Activated CD8-positive, alpha-beta memory T cell treated with anti-CD3 and anti-CD28 coated beads, Interleukin-2, amount 50 U/mL, for 1 hour (primary cell): ENCODE data around the gene SPOCD1.
"Not testable (repeated sequence)": the region's sequence is repeated elsewhere in the genome, so short reads cannot be mapped to it uniquely, and the experiment has no call there.

Experiments used
- DNase-seq: peaks from one replicate; pipeline ENCODE4 v3.0.0-alpha.2; 2020; ENCODE audit errors: extremely low read depth

SPOCD1 gene

DNA sequence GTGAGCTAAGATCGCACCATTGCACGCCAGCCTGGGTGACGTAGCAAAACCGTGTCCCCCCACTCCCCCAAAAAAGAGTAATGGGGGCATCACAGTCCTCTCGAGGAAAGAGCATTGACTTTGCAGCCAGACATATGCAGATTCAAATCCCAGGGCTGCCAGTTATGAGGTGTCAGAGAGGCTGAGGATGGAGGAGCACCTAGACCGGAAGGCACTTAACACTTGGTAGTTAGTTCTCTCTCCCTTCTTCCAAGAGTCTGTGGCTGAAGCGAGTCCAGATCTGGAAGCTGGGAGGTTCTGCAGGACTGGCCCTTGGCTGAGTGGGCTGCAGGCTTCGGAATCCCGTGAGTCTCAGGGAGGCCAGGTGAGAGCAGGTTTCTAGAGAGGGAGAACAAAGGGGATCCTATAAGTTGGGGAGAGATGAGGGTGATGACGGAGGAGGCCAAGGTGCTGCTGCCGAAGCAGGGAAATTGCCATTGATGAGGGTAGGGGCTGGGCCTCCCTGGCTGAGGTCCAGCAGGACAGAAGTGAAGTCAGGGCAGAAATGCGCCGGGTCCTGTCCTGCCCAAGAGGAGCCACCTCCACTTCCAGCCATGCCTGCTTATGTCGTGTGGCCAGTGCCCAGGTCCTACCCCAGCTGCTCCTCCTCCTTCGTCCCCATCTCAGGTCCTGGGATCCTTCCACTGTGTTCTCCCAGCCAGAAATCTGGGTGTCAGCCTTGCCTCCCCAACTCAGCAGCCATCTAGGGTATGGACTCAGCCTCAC, 13.3 kb upstream of the SPOCD1 start:
- DNase-seq: no peak

DNA sequence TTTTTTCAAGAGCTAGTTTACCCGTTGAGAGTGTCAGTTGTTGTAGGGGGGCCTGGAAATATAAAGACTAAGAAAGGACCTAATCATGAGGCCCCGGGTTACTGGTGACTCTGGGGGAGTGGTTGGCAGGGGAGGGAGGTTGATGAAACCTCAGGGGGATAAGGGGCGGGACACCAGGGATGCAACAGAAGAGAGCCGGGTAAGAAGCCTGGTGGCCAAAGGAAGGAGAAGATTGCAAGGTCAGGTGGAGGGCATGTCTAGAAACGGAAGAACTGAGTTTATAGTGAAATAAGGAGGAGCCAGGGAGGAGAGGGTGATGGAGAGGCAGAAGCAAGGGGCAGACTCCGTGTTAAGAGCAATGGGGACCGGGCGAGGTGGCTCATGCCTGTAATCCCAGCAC, 12.5 kb upstream of the SPOCD1 start:
- no peak for DNase-seq

DNA sequence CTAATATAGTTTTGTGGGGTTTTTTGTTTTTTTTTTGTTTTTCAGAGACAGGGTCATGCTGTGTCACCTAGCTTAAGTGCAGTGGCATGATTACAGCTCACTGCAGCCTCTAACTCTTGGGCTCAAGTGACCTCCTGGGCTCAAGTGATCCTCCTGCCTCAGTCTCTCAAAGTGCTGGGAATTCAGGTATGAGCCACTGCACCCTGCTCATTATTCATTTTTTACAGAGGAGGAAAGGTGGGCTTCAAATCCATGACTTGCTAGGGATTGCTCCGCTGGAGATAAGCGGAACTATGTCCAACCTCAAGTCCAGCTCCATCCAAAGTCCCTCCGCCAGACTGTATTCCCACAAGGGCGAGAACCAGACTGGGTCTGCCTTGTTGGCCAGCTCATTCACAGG, 8.0 kb upstream of the SPOCD1 start:
- DNase-seq: no peak

GRCh38 chr1:31822766-31823165, 6.9 kb upstream of the SPOCD1 start:
- no peak for DNase-seq

DNA sequence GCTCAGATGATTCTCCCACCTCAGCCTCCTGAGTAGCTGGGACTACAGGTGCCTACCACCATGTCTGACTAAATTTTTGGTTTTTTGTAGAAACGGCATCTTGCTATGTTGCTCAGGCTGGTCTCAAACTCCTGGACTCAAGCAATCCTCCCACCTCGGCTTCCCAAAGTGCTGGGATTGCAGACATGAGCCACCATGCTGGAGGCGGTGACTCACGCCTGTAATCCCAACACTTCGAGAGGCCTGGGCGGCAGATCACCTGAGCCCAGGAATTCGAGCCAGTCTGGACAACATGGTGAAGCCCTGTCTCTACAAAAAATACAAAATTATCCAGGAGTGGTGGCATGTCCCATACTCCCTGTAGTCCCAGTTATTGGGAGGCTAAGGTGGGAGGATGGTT, 4.4 kb upstream of the SPOCD1 start:
- DNase-seq: not testable (repeated sequence)

- no peak for DNase-seq
Measured at GRCh38 chr1:31818206-31818605, 2.4 kb upstream of the SPOCD1 start.

- DNase-seq: not testable (repeated sequence)
Measured at GRCh38 chr1:31816947-31817346, 1.1 kb upstream of the SPOCD1 start.

GRCh38 chr1:31816501-31816900, 679 bp upstream of the SPOCD1 start:
- DNase-seq: not testable (repeated sequence)

DNA sequence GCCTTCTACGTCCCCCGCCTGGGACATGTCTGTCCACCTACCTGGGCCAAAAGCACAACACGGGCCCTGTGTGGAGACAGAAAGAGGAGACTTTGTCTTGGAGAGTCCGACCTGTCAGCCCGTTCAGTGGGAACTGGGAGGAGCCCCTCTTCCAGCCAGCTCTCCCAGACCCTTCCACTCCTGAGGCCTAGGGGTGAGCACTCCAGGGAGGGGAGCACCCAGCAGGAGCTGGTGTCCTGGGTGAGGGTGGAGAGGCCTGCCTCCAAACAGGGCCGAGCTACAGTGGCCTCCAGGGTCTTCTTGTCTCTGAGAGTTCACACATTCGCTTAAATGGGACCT, 546 bp downstream of the SPOCD1 start:
- DNase-seq: no peak

- no peak for DNase-seq
Measured at GRCh38 chr1:31814631-31815306, 1.1 kb downstream of the SPOCD1 start.

- no peak for DNase-seq
Measured at GRCh38 chr1:31814041-31814511, 1.7 kb downstream of the SPOCD1 start.

DNA sequence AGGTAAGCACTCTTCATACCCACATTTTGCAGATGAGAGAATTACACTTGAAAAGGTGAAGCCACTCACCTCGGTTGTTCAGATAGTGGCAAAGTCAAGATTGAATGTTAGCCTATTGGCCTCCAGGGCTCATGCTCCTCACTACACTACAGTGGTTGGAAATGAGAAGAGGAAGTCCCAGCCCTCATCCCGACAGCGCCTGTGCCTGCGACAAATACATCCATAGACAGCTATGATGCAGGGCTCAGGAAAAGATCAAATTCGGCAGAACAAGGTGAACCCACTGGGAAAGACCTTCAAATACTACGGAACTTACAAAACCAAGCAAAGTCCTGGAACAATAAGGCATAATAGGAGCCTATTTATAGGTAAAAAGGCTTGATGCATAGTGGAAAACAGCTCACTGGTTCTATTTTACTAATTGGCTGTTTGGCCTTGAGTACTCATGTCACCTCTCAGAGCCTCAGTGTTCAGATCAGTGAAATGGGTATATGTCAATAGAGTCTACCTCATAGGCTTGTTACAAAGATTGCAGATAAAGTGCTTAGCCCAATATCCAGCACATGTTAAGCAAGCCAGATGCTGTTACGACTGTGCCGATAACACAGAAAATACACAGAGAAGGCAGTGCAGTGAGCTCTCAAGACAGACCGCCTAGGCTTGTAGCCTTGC, 3.5 kb downstream of the SPOCD1 start:
- no peak for DNase-seq

DNA sequence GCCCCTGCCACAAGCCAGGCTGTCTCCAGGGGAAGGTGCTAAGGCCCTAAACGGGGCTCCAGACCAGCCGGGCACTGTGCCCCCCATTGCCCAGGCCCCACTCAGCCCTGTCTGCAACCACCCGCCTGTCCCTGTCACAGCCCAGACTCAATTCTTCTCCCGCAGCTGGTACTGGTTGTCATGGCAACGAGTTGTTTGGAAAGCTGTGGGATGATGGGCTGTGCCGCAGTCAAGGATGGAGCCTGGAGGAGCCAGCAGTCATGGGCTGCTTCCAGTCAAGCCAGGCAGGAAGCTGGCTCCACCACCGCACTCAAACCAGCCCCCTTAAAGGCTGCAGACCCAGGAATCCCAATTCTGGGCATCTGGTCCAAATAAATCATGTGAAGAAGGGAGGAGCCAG, 4.2 kb downstream of the SPOCD1 start:
- DNase-seq: no peak

GRCh38 chr1:31809698-31810097, 6.1 kb downstream of the SPOCD1 start:
- no peak for DNase-seq

DNA sequence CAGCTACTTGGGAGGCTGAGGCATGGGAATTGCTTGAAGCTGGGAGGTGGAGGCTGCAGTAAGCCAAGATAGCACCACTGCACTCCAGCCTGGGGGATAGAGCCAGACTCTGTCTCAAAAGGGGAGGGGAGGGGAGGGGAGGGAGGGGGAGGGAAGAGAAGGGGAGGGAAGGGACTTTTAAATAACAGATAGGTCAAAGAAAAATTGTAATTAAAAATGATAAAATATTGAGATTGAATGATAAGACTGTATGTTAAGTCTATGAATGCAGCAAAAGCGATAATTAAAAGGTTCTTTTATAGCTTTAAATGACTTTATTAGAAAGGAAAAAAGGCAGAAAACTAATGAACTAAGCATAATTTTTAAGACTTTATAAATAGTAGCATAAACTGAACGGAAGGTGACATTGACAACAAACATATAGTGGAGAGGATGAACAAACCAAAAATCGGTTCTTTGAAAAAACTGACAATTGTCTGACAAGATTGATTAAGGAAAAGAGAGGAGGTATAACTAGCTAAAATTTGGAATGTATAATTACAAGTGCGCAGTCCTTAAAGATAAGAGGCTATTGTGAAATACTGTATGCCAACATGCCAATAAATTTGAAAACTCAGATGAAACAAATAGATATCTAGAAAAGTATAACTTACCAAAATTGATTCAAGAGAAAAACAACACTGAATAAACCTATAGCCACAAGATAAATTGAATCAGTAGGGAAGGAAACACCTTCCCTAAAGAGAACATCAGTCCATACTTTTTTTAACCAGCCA, 8.4 kb downstream of the SPOCD1 start:
- DNase-seq: no peak

DNA sequence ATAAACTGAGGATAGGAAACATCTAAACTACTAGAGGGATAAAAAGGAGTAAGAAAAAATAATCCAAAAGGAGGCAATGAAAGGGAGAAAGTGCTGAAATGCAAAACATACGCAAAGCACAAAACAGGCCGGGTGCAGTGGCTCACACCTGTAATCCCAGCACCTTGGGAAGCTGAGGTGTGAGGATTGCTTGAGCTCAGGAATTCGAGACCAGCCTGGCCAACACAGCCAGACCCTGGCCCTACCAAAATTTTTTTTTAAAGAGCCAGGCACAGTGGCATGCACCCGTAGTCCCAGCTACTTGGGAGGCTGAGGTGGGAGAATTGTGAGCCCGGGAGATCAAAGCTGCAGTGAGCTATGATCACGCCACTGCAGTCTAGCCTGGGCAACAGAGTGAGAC, 10.5 kb downstream of the SPOCD1 start:
- no peak for DNase-seq

DNA sequence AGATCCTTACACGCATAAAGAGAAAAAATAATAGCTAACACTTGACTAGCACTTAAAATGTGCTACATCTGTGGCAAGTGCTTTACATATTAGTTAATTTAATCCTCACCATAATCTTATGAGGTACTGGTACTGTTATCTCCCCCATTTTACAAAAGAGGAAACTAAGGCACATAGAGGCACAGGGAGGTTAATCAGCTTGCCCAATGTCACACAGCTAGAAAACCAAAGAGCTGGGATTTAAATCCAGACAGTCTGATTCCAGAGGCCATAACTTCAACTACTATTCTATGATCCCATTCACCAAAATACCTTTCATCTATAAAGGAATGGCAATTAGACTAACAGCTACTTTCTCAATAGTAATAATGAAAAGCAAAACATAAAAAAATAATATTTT, 11.7 kb downstream of the SPOCD1 start:
- DNase-seq: no peak

GRCh38 chr1:31803610-31804009, 12.2 kb downstream of the SPOCD1 start:
- DNase-seq: no peak

DNA sequence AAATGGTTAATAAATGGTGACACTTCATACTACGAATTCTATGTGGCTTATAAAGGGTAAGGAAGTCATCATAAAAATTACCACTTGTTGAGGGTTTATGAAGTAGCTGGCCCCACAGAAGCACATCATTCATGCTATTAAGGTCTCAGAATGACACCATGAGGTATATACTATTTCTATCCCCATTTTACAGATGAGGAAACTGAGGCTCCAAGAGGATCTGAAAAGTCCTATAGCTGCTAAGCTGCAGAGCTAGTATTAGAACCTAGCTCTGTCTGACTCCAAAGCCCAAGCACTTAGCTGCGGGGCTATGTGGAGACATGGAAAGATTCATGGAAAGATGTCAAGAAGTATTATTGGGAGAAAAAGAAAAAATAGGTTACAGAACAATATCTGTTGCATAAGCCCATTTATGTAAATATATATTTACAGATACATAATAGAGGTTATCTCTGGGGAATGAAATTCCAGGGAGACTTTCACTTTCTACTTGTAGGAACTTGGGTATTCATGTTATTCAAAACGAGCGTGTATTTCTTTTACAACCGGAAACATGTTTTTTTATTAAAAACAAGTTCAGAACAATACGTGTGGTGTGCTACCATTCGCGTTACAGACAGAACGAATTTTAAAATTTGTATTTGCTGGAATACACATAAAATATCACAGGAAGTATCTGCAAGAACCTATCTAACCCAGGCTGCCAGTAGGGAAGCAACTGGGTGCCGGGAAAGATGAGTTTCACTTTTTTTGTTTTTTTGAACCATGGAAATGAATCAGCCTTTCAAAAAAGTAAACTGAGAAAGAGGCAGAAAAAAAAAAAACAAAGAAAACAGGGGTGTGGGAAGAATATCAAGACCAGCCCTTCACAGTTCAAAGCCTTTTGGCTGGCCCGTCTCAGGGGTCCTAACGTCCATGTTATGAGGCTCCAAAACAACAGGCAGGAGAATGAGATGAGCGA, 13.4 kb downstream of the SPOCD1 start:
- no peak for DNase-seq

DNA sequence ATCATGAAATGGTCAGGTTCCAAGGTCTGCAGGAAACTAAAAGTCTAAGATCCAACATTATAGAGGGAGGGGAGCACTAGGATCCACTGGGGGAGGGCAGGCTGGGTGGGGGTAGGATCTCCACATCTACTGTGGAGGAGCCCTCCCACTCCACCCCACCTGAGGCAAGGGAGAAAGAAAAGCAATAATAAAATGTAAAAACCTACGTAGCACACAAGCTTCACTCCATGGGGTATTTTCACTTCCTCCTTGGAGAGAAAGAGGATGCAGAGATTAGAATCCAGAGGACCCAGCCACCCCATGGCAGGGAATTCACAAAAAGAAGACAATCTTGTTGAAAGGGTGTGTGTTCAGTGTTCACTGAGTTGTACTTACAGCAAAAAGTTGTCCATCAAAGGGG, 14.4 kb downstream of the SPOCD1 start:
- DNase-seq: no peak

DNA sequence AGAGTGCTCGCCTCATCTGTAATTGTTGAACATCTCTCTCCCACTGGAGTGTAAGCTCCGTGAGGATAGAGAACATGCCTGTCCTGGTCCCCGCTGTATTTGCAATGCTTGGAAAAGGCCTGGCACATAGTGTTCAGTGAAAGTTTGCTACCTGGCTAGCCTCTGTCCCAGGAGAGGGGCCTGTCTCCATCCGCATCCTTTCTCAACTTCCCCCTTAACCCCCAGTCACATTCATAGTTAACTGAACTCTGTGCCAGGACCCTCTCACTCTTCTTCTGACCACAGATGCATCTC, 15.2 kb downstream of the SPOCD1 start:
- DNase-seq: no peak
